ENCODE results near the gene SCGB1A1.

DNA sequence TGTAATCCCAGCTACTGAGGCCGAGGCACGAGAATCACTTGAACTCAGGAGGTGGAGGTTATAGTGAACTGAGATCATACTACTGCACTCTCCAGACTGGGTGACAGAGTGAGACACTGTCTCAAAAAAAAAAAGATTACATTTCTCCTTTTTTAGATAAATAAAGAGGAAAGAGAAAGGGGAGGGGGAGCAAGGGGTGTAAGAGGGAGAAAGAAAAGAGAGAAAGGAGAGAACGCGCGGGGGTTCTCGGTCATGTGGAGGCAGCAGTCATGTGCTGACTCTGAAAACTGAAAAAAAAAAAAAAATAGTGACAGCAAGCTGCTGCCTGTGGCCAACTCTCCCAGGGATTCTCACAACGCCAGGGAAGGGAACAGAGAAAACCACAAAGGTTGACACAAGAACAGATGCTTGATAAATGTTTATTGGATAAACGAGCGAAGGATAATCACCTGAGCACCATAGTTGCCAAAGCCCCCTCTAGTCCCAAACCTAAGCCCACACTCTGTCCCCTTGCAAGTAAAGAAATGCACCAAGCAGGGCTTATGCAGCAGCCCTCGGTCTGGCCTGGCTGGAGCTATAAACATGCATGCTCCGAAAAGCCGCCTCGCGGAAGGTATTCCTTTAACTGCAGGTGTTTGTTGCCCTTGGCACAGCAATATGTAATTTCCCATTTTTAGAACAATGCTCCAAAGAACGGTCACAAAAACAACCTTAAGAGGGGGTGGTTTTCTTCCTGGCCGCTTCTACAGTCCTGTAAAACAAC lies 14.5 kb downstream of the SCGB1A1 start:
- no peak for TF ChIP-seq EZH2 (IDR thresholded peaks at IDR 0.05; ENCODE audit: low read length, missing control alignments)
- no peak for TF ChIP-seq CTCF (conservative IDR thresholded peaks at IDR 0.05 in 1 of 2, IDR thresholded peaks at IDR 0.05 in 1 of 2; ENCODE audit: low read depth in 1 of 2, low read length in 2 of 2)
